HUES48 (cell line): Measurements from ENCODE around the gene SUSD2.
"Not testable (repeated sequence)": the region's sequence is repeated elsewhere in the genome, so short reads cannot be mapped to it uniquely, and the experiment has no call there.

Experiments
- H3K27ac ChIP-seq: one replicate; pipeline ENCODE4 v1.7.0; 2013; ENCODE audit warnings: low read depth, low read length, inconsistent platforms
- H3K27me3 ChIP-seq: 2 replicates; pipeline ENCODE4 v1.6.1; 2013; ENCODE audit warnings: mild to moderate bottlenecking, low read length; ENCODE audit not compliant: control insufficient read depth, insufficient read depth
- H3K36me3 ChIP-seq: 2 replicates; pipeline ENCODE4 v1.6.1; 2013; ENCODE audit warnings: low read length; ENCODE audit not compliant: control insufficient read depth, insufficient read depth
- H3K4me1 ChIP-seq: 2 replicates; pipeline ENCODE4 v1.6.1; 2013; ENCODE audit warnings: mild to moderate bottlenecking, low read length; ENCODE audit not compliant: control insufficient read depth, insufficient read depth
- H3K4me3 ChIP-seq: 2 replicates; pipeline ENCODE4 v1.5.1; 2013; ENCODE audit warnings: mild to moderate bottlenecking, low read depth, low read length
- H3K9ac ChIP-seq: 2 replicates; pipeline ENCODE4 v1.6.1; 2013; ENCODE audit warnings: mild to moderate bottlenecking, low read depth, low read length, moderate library complexity
- H3K9me3 ChIP-seq: 2 replicates; pipeline ENCODE4 v1.6.1; 2013; ENCODE audit warnings: low read length; ENCODE audit not compliant: control insufficient read depth, insufficient read depth

The SUSD2 gene

DNA sequence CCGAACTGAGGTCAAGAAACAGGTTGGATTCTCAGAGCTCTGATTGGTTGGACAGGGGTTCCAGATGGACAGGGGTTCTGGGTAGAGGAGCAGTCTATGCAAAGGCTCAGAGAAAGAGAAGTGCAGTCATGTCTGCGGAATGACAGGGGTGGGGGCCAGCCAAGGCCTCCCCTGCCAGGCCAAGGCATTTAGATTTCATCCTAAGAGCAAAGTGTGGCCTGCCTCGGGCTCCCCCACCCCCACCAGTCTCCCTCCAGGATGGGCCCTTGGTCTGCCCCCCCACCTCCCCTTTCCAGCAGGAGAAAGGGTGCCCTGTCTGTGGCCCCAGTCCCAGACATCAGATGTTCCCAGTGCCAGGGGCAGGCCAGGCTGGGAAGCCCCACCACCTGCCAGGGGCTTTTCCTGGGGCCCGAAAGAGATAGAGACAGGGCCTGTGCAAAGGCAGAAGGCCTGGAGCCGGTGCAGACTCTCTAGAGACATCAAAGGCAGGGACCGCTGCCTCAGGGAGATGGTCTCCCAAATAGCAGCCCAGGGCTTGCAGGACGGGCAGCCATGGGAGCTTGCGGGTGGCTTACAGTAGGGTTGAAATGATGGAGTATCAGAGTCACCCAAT is 9.4 kb downstream of the SUSD2 start:
- no peaks in the 10 kb centered on the region for H3K9me3 ChIP-seq
- no peak overlapping the region for H3K4me3 ChIP-seq
- no peak overlapping the region for H3K9ac ChIP-seq
- H3K27me3 ChIP-seq, result no peaks in the 10 kb centered on the region
- H3K36me3 ChIP-seq, result no peaks in the 10 kb centered on the region
- H3K27ac ChIP-seq, result no peak overlapping the region
- H3K4me1 ChIP-seq, result no peaks in the 10 kb centered on the region

DNA sequence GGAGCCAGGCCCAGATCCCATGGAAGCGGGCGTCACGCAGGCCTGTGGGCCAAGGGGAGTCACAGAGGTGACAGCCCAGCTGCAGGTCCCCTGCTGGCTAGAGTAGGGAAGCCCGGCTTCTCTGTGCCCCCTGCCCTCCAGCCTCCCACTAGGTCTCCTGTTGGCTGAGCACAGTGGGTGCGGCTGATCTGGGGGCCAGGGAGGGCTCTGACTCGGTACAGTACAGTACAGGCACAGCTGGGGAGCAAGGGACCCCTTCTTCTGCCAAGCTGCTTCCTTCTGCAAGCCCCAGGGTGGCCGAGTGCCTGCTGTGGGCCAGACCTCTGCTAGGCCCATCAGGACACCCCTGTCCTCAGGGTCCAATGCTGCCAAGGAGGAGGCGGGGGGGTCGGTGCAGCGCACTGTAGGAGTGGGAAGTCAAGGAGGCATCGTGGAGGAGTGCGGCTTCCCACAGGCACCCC is 10.1 kb downstream of the SUSD2 start:
- Histone ChIP-seq H3K4me1 (no peaks in the 10 kb centered on the region), H3K9ac (no peak overlapping the region), H3K9me3 (no peaks in the 10 kb centered on the region), H3K4me3 (no peak overlapping the region), H3K27ac (no peak overlapping the region), H3K27me3 (no peaks in the 10 kb centered on the region), H3K36me3 (no peaks in the 10 kb centered on the region)

DNA sequence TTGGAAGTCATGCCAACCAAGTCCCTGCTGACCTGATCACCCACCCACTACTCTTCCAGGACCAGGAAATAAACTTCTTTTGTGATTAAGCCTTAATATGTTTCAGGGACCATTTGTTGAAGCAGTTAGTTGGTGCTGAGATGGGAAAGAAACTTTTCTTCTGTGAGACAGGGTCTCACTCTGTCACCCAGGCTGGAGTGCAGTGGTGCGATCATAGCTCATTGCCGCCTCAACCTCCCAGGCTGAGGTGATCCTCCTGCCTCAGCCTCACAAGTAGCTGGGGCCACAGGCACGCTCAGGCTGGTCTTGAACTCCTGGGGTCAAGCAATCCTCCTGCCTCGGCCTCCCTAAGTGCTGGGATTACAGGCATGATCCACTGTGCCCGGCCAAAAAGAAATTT is 10.6 kb downstream of the SUSD2 start:
- H3K4me3 ChIP-seq, result no peak overlapping the region

DNA sequence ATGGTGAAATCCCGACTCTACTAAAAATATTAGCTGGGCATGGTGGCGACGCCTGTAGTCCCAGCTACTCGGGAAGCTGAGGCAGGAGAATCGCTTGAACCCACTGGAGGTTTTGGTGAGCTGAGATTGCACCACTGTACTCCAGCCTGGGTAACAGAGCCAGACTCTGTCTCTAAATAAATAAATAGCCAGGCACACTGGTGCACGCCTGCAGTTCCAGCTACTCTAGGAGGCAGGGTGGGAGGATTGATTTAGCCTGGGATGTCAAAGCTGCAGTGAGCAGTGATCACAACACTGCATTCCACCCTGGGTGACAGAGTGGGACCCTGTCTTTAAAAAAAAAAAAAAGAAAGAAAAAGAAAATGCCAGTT is 17.4 kb downstream of the SUSD2 start:
- H3K9ac ChIP-seq, result no peak overlapping the region
- no peaks in the 10 kb centered on the region for H3K4me1 ChIP-seq
- no peak overlapping the region for H3K27ac ChIP-seq

More for the DNA sequence above, 10.6 kb downstream of the SUSD2 start:
- H3K4me1 ChIP-seq, result no peaks in the 10 kb centered on the region
- H3K27me3 ChIP-seq, result no peaks in the 10 kb centered on the region
- H3K36me3 ChIP-seq, result no peaks in the 10 kb centered on the region
- H3K9me3 ChIP-seq, result no peaks in the 10 kb centered on the region
- H3K27ac ChIP-seq, result no peak overlapping the region
- H3K9ac ChIP-seq, result no peak overlapping the region

DNA sequence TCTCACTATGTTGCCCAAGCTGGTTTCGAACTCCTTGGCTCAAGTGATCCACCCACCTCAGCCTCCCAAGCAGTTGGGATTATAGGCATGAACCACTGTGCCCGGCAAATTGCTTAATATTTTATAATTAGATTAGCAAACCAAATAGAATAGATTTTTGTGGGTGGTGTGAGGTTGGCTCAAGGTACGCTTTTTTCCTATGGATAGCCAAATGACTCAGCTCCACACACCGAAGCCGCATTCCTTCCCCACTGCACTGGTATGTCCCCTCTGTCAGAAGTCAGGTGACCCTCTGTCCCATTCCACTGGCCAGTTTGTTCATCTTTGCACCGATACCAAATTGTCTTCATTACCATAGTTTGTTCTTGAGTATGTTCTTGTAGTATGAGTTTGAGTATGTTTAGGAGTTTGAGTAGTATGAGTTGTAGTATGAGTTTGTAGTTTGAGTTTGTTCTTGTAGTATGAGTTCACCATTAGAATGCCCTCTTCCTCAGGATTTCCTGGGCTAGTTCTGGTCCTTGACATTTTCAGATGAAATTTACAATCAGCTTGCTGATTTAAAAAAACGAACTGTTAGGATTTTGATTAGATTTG is 19.4 kb downstream of the SUSD2 start:
- no peaks in the 10 kb centered on the region for H3K36me3 ChIP-seq
- no peaks in the 10 kb centered on the region for H3K27me3 ChIP-seq
- H3K9me3 ChIP-seq, result peaks cover 8% of the 10 kb centered on the region; the same call in 1 of the 2 replicates
- H3K27ac ChIP-seq, result no peak overlapping the region
- H3K4me1 ChIP-seq, result no peaks in the 10 kb centered on the region
- H3K9ac ChIP-seq, result no peak overlapping the region
- H3K4me3 ChIP-seq, result no peak overlapping the region

More for the DNA sequence above, 17.4 kb downstream of the SUSD2 start:
- H3K36me3 ChIP-seq, result no peaks in the 10 kb centered on the region
- no peak overlapping the region for H3K4me3 ChIP-seq
- H3K9me3 ChIP-seq, result no peaks in the 10 kb centered on the region
- H3K27me3 ChIP-seq, result no peaks in the 10 kb centered on the region

DNA sequence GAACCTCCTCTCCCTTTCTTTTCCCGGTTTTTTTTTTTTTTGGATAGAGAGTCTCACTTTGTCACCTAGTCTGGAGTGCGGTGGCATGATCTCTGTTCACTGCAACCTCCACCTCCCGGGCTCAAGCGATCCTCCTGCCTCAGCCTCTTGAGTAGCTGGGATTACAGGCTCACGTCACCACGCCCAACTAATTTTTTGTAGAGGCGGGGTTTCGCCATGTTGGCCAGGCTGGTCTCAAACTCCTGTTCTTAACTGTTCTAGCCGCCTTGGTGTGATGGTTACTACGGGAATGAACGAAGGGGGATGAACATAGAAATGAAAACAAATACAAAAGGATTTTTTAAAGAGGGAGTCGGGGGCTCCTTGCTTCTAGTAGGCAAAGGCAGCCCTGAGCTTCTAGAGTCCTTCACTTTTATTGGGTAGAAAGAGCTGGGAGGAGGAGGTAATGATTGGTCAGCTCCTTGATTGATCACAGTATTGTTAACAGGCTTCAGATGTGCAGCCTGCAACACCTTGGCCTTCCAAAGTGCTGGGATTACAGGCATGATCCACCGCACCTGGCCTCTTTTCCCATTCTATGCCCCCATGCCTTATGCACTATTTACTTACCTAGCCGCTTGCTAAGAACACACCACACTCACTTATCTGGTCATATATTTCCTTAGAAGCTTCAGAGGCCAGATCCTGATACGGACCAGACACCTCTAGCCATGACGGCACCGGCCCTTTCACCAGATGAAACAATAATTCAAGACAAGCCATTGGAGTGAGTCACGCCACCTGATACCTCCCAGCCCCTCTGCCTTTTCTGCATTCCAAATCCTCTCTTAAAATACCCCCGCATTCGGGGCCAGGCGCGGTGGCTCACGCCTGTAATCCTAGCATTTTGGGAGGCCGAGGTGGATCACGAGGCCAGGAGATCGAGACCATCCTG is 20.7 kb downstream of the SUSD2 start:
- Histone ChIP-seq H3K36me3 (no peaks in the 10 kb centered on the region), H3K4me1 (no peaks in the 10 kb centered on the region), H3K9ac (no peak overlapping the region), H3K4me3 (no peak overlapping the region), H3K27me3 (no peaks in the 10 kb centered on the region), H3K27ac (no peak overlapping the region), H3K9me3 (peaks cover 8% of the 10 kb centered on the region; the same call in 1 of the 2 replicates)

DNA sequence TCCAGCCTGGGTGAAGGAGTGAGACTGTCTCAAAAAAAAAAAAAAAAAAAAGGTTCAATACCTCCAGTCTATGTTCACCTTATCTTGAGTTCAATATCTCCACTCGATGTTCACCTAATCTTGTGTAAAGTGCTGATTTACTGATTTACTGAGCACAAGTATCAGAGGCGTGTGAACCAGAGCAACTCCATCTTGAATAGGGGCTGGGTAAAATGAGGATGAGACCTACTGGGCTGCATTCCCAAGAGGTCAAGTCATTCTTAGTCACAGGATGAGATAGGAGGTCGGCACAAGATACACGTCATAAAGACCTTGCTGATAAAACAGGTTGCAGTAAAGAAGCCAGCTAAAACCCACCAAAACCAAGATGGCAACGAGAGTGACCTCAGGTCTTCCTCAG is 22.6 kb downstream of the SUSD2 start:
- H3K36me3 ChIP-seq, H3K4me3 ChIP-seq, H3K9me3 ChIP-seq, H3K27me3 ChIP-seq, H3K9ac ChIP-seq, H3K27ac ChIP-seq, H3K4me1 ChIP-seq: not testable (repeated sequence)

DNA sequence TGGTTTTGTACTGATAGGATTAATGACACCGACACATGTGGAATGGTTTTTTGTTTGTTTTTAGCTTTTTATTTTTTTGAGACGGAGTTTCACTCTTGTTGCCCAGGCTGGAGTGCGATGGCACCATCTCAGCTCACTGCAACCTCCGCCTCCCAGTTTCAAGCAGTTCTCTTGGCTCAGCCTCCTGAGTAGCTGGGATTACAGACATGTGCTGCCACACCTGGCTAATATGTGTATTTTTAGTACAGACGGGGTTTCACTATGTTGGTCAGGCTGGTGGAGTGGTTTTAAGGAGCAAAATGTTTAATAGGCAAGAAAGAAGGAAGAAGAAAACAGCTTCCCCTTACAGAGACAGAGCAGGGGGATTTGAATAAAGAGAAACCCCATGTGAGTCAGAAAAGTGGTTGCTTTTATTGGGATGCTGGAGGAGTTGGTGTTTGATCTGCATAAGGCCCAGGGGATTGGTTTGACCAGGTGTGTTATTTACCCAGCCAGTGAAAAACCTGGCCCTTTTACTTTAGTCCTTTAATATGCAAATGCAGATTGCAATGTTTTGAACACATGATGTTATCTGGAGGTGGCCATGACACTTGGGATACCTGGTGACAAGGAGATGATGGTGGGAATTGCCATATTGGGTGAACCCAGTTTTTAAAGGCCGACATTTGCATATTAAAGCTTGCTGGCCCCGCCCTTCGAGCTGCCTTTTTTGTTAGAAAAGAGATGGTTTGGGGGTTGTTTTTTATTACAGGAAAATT is 24.3 kb downstream of the SUSD2 start:
- Histone ChIP-seq H3K9me3 (peaks cover 8% of the 10 kb centered on the region; the same call in 1 of the 2 replicates), H3K4me1 (peaks cover 9% of the 10 kb centered on the region), H3K9ac (no peak overlapping the region), H3K27ac (peak overlapping the region; percentile 57), H3K27me3 (no peaks in the 10 kb centered on the region), H3K4me3 (no peak overlapping the region), H3K36me3 (no peaks in the 10 kb centered on the region)

DNA sequence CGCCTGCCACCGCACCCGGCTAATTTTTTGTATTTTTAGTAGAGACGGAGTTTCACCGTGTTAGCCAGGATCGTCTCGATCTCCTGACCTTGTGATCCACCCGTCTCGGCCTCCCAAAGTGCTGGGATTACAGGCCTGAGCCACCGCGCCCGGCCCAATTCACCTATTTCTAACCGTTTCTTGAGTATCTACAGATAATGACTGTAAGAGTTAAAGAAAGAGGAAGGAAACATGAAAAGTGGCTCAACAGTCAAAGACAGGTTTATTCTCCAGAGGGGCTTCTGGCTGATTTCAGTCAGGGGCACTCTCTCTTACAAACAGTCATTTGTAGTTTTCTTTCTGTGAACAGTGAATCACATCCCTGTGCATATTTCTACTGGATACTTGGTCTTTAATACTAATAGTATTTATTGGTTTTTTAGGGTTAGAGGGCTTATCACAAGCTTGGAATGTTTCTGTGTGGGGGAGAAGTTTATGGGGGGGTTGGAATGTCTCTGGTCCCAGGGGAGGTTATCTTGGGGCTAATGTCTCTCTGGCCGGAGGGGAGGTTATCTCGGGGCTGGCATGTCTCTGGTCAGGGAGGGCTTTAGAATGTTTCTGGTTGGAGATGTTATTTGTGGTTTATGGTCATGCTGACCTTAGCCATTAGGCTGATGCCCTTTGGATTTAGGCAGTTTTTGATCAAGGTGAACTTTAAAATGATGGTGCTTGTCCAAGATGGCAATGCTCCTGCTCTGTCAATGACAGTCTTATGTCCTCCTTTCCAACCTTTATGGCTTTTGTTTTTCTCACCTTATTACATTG is 25.4 kb downstream of the SUSD2 start:
- not testable (repeated sequence) for H3K4me3 ChIP-seq, H3K4me1 ChIP-seq, H3K9ac ChIP-seq, H3K27me3 ChIP-seq, H3K36me3 ChIP-seq, H3K27ac ChIP-seq, H3K9me3 ChIP-seq
